Measurements from ENCODE around the gene MPHOSPH9.

Gene MPHOSPH9

GRCh38 chr12:123127182-123127495, 105.8 kb downstream of the MPHOSPH9 start:
- DNase-seq (ENCODE audit: low spot score): no peak

DNA sequence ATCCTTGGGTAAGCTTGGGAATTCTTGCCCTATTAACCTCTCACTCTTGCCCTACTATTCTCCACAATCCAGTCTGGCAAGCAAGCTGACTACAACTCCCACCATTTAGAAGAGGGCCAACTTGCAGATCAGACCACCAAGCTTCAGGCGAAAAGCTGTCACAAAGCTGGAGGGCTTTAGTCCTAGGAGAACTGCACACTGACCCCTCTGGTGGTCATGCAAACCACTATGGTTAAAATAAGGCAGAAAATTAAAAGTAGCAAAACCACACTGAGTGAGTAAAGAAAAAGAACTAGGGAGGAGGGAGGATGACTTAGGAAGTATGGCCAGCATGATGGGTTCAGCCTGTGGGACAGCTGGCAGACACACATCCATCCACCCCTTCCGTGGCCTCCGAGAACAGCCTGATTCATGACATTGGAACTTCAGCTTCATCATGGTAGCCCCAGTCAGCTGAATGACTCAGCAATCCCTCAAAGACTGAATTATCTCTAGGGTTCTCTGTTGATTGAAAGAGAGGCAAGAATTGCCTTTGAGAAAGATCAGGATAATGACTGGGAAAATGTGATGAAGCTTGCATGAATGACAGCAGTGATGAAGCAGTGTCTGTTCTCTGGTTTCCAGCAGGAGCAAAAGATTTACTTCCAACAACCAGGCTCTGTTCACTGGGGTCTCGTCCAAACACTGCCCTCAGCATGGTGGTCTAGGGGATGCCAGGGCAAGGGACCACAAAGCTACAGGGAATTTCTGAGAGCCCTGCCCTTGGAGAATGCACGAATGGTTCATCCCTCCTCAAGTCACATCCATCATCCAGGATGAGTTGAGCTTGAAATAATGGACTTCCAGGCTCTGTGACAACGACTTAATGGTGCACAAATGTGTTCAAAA, 106.4 kb downstream of the MPHOSPH9 start:
- DNase-seq (ENCODE audit: low spot score): no peak

DNA sequence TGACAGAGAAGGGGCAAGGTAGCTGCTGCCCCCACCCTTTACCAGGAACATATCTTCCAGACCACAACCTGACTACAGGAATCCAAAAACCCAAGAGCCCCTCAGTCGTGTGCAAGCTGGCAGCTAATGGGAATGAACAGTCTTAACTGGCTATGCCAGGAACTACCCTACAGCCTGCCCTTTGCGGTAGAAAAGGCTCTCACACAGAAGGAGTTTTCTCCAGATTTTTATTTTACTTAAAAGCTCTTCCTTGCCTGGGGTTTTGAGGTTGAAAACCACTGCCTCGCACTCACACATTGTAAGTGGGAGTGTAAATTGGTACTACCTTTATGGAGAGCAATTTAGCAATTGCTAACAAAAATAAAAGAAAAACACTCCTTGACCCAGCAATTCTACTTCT, 110.3 kb downstream of the MPHOSPH9 start:
- DNase-seq (ENCODE audit: low spot score): no peak

DNA sequence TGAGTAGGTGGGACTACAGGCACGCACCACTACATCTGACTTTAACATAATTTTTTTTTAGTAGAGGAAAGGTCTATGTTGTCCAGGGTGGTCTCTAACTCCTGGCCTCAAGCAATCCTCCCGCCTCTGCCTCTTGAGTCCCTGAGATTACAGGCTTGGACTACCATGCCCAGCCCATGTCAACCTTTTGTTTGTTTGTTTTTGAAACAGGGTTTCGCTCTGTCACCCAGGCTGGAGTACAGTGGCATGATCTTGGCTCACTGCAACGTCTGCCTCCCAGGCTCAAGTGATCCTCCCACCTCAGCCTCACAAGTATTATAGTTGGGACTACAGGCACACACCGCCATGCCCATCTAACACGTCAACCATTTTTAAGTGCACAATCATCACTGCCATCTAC, 111.3 kb downstream of the MPHOSPH9 start:
- no peak for DNase-seq (ENCODE audit: low spot score)

DNA sequence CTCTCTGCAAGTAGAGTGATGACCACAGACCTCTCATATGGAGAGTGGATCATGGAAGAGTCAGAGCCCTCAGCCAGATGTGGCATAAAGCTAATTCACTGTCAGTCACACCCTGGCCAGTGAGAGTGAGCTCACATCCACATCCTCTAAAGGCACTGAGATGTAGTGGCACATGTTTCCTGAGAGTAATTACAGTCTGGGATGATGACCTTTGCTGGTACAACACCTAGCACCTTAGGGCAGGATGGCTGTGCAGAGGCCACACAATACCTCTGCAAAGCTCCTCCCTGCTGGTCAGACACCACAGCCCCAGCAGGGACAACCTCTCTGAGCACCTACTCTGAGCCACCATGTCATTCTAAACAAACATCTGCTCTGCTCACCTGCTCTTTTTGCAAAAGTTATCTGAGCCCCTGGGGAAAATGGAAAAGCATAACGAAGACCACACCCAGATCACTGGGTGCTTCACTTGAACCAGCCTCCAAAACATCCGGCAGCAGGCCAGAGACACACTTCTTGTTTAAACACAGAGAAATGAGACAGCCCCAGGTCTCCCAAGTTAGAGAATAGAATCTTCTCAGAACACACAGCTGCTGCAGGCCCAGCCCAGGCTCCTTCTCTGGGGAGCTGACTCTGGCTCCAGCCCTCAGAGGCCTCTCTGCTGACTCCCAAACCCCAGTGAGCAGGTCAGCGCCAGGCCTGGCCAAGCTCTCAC, 112.3 kb downstream of the MPHOSPH9 start:
- peak; percentile 33 for DNase-seq (ENCODE audit: low spot score)

DNA sequence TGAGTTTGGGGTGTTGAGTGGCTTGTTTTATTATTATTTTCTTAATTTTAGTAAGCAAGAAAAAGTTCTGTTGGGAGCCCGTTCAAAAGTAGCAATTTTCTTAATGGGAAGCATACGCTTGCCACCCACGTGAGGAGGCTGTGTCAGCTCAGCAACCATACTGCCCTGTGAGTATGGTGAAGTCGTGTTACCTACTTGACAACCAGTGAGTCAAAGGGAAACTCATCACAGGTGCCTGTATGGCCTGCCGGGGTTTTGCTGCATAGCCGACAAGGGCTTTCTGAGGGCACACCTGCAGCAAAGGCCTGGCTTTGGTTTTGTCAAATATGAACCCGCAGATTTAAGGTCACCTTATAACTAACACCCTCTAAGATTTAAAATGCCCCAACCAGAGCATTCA, 113.1 kb downstream of the MPHOSPH9 start:
- peak; percentile 63 for DNase-seq (ENCODE audit: low spot score)

DNA sequence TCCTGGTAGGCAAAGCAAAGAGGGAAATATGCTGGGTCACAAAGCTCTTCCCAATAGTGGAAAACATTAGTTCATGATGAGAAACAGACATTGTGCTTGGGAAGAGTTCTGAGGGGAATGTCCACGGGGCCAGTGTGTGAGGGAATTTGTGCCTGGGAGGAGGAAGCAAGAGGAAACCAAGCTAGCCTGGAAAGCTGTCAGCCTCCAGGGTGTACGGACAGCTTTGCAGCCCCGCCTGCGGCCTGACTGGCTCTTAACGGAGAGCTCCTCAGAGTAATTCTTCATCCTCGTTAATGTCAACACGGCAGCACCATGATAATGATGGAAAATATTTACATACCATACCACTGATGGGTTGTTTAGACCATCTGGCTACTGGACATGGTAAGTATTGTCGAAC, 114.4 kb downstream of the MPHOSPH9 start:
- DNase-seq (ENCODE audit: low spot score): no peak

DNA sequence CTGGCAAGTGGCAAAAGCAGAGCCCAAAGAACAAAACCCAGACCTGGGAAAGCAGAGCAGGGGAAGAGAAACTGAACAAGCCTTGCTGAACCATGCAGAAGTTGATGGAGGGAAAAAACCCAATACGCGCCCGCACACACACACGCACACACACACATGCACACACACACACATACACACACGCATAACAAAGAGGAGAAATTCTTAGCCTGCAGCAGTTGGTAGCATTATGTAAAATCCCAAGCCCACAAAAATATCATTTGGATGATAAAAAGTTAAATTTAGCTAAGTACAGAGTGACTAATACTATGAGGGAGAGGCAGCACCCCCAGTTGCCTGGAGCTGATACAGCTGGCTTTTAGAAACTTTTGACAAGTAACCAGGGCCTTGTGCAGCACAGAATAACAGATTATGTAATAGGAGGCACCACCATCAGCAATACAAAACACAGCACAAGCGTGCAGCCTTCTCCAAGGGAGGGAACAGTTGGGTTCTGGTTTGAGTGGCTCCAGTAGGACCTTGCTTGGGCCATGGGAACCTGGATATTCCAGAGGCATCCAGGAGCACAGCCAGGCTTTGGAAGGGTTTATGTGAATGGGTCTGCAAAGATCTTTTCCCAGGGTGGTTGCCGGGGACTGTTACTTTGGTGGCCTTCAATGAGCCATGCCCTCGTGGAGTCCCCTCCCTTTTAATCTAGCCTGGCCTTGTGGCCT, 117.4 kb downstream of the MPHOSPH9 start:
- DNase-seq (ENCODE audit: low spot score): no peak

- no peak for DNase-seq (ENCODE audit: low spot score)
Observed at GRCh38 chr12:123114304-123115083, 118.4 kb downstream of the MPHOSPH9 start.

- no peak for DNase-seq (ENCODE audit: low spot score)
Observed at GRCh38 chr12:123113026-123113425, 119.9 kb downstream of the MPHOSPH9 start.

DNA sequence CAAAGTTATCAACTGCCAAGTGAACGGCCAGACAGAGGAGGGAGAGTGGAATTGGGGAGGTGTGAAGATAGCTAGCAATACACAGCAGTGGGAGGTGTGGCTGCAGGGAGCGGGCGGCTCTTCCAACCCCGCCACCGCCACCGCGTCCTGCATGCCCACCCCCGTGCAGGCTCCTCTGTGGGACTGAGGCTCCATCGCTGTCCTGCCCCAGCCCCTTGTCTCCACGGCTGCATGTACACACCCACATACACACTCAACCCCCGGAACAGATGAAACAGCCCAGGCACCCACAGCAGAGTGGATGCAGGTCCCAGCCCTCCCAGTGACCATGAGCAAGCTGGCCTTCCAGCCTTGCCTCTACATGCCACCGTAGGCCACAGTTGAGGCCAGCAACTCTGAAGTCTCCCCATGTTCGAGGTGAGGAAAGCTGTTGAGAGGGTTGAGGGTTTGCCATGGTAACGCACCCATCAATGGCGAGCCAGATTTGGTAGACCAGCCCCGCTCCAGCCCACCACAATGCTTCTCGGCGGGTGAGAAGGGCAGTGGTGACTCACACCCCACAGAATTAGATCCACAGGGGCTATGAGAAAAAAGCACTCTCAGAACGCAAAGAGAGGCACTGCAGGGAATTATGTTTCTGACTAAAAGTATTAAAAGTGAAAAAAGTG, 121.3 kb downstream of the MPHOSPH9 start:
- no peak for DNase-seq (ENCODE audit: low spot score)

DNA sequence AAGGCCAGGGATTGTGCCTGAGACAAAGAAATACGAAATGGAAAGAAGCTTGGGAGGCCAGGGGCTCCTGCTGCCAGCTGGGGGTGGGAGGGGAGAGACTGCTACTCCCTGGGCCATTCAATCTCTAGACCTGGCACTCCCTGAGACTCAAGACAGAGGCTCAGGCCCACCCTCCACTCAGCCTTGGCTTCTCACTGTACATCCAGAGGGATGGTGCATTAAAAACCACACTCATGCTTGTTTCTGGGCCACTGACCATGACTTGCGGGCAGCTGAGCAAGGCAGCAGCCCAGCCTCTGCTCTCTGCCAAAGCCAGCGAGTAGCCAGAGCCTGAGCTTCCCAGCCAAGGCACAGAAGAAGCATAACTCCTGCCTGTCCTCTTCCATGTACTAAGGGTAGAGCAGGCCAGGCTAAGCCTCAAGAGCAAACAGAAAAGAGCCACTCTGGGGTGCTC, 123.6 kb downstream of the MPHOSPH9 start:
- no peak for DNase-seq (ENCODE audit: low spot score)

GRCh38 chr12:123108682-123109066, 124.3 kb downstream of the MPHOSPH9 start:
- no peak for DNase-seq (ENCODE audit: low spot score)

DNA sequence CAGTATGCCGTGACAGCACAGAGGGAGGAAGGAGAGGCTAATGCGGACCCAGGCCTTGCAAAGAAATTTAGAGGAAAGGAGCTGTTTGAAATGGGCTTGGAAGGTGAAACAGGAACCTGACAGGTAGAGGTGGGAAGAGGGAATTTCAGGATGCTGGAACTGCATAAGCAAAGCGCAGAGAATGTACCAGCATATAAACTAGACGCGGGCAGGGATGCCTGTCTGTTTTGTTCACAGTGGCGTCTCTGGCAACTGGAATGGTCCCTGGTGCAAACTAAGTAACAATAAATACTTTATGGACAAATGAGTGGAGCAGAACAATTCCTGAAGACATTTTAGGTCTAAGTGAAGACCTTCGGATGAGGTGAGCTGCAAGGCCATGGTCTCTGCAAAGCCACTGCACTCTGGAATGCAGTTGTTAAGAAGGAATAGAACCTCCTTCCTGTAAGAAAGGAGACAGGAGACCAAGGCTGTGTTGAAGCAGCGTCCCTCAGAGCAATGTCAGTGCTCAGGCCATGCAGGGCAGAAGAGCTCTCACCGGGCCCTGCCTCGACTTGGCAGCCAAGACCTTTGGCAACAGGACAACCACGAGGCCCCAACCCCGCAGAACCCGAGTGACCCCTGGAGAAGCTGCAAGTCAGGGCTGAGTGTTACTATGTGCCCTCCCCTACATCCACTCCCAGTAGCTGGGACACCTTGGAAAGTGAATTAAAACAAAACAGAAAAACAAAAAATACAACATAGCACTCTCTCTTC, 124.8 kb downstream of the MPHOSPH9 start:
- DNase-seq (ENCODE audit: low spot score): no peak

DNA sequence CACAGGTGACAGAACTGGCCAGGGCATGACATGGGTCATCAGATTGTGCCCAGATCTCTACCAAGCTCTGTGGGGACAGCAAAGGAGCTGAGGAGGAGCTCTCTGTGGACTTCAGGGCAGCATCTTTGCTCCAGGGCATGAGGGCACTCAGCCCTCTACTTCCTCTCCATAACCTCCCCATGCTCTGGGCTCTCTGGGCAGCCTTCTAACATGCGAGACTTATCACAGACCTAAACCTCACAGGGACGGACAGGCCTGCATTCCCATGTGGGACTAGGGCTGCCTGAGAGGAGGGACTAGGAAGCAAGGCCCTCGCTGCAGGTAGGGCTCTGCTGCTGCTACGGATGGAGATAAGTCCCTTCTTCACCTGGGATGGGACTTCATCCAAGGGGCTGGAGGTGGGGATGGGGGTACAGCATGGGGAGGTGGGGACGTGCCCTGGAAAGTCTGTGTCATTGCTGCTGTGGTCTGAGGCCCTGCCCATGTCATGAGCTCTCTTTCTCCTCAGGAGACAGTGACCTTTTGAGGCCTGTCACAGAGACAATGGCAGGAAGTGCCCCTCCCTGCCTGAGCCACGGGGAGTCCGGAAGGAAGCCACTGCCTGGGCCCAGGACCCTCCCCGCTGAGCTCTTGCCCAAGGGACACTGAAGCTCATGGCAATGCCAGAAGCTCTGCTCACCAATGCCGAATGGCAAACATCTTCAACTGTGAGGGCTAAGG, 126.1 kb downstream of the MPHOSPH9 start:
- DNase-seq (ENCODE audit: low spot score): peak; percentile 37

DNA sequence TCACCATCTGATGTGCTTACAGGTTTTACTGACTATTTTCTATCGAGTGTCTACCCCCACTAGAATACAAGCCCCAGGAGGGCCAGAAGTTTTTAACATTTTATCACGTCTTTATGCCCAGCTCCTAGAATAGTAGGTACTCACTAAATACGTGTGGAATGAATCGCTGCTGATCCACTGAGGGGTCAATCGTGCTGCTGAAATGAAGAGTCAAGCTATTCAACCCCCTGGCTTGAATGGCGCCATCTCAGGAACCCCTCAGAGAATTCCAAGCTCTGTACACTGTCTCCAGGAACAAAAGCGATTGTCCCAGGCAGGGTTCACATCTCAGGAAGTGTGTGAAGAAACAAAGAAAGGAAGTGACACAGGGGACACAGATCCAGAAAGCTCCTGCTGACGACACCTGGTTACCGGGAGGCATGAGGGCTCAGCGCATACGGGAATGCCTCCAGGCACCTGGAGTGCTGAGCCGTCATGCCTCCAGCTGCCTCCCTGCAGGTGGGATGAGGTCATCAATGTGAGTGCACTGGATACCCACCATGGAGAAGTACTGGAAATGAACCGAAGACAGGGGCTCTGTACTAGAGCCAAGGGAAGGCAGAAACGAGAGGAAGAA, 127.6 kb downstream of the MPHOSPH9 start:
- no peak for DNase-seq (ENCODE audit: low spot score)

- no peak for DNase-seq (ENCODE audit: low spot score)
Observed at GRCh38 chr12:123104809-123105208, 128.1 kb downstream of the MPHOSPH9 start.

Measured in activated CD4-positive, alpha-beta T cell treated with anti-CD3 and anti-CD28 coated beads, Interleukin-2, Interleukin-4, amounts not matched to agents 100 ng/mL and 50 ng/mL, durations not matched to agents 16 hours and 8 hours (primary cell).